Measurements from ENCODE around the gene CCSER1. TPM values are rescaled to one million over a fixed set of nuclear protein-coding genes. Genes with fewer than 3 reads are reported as not detected.
"Not testable (repeated sequence)": the region's sequence is repeated elsewhere in the genome, so short reads cannot be mapped to it uniquely, and the experiment has no call there.

CCSER1 gene
- total RNA-seq, 1 experiment from 2014 or later = 4.1 TPM

DNA sequence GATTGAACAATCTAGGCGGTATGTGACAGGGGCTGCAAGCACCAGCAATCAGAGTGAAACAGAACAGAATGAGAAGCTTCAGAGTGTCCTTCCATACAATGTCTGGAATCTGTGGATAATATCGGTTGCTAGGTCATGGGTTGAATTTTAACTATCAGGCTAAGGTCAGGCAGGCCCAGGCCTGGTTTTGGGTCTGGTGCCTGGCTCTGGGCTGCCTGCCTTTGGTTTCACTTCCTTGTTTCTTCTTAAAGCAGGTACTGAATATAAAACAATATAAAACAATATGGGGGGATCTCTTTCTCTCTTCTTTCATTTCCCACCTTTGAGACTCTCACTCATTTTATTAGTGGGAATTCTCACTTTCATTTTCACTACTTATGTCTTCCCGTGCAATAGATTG lies 962.0 kb downstream of the CCSER1 start:
- intact Hi-C loops (cut with micrococcal nuclease; ENCODE audit: unreplicated experiment) = no loop called here
- Mint-ChIP-seq H3K4me3 (ENCODE audit: unreplicated experiment) (no peak overlapping the region), H3K27me3 (ENCODE audit: insufficient read depth, unreplicated experiment) (no peaks in the 10 kb centered on the region), H3K27ac (ENCODE audit: unreplicated experiment) (peak overlapping the region; percentile 48), H3K9me3 (ENCODE audit: unreplicated experiment) (no peaks in the 10 kb centered on the region), H3K4me1 (ENCODE audit: low read depth, unreplicated experiment) (no peaks in the 10 kb centered on the region), H3K36me3 (ENCODE audit: insufficient read depth, unreplicated experiment) (no peaks in the 10 kb centered on the region)
- H3K9me3 ChIP-seq = no peaks in the 10 kb centered on the region
- no peak overlapping the region for H3K4me3 ChIP-seq (ENCODE audit: low read depth, low read length)
- ChIA-PET CTCF (no interaction called here), POLR2A (interaction anchor here (0.5 kb wide), 1 partner anchor 23 kb away, joined by 4 read pairs; no protein-coding TSS in a partner anchor)
- BruUV-seq (replicated peaks) = no TSS peak
- no peaks in the 10 kb centered on the region for H3K36me3 ChIP-seq (ENCODE audit: control insufficient read depth, insufficient read depth, low read length)
- no peaks in the 10 kb centered on the region for H3K4me1 ChIP-seq
- no peak for DNase-seq
- no peaks in the 10 kb centered on the region for H3K27me3 ChIP-seq (replicated peaks; ENCODE audit: control insufficient read depth, insufficient read depth, low read length)
- TF ChIP-seq, protein P1, sequence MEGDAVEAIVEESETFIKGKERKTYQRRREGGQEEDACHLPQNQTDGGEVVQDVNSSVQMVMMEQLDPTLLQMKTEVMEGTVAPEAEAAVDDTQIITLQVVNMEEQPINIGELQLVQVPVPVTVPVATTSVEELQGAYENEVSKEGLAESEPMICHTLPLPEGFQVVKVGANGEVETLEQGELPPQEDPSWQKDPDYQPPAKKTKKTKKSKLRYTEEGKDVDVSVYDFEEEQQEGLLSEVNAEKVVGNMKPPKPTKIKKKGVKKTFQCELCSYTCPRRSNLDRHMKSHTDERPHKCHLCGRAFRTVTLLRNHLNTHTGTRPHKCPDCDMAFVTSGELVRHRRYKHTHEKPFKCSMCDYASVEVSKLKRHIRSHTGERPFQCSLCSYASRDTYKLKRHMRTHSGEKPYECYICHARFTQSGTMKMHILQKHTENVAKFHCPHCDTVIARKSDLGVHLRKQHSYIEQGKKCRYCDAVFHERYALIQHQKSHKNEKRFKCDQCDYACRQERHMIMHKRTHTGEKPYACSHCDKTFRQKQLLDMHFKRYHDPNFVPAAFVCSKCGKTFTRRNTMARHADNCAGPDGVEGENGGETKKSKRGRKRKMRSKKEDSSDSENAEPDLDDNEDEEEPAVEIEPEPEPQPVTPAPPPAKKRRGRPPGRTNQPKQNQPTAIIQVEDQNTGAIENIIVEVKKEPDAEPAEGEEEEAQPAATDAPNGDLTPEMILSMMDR (IDR thresholded peaks at IDR 0.05; ENCODE audit: insufficient read depth in 1 of 2, low read depth in 1 of 2, low read length in 1 of 2, severe bottlenecking in 1 of 2, unreplicated experiment in 1 of 2) = no peak

DNA sequence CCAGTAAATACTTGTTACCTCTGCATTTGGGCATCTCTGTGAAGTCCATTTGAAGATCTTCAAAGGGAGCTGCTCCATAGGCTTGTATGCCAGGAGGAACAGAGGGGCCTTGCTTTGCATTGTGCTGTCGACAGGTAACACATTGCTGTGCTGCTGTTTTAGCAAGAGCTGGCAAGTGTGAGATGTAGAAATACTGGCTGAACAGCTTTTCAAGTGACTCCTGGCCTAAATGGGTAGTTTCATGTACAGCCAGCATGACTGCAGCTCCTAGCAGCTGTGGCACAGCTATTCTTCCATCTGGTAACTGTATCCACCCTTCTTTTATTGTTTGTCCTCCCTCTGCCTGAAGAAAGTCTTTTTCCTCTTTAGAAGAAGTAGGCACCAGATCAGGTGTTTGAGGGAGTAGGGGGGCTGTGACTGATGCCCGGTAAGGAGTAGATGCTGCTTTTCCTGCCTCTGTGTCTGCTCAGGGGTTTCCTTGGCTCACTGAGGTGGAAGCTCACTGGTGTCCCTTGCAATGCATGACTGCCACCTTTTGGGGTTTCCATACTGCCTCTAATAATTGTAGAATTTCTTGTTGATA lies 965.3 kb downstream of the CCSER1 start:
- H3K4me1 Mint-ChIP-seq (ENCODE audit: low read depth, unreplicated experiment) = no peaks in the 10 kb centered on the region
- Histone ChIP-seq H3K27me3 (replicated peaks; ENCODE audit: control insufficient read depth, insufficient read depth, low read length) (no peaks in the 10 kb centered on the region), H3K4me1 (no peaks in the 10 kb centered on the region), H3K9me3 (no peaks in the 10 kb centered on the region), H3K36me3 (ENCODE audit: control insufficient read depth, insufficient read depth, low read length) (no peaks in the 10 kb centered on the region), H3K4me3 (ENCODE audit: low read depth, low read length) (no peak overlapping the region)
- intact Hi-C loops (cut with micrococcal nuclease; ENCODE audit: unreplicated experiment) = no loop called here
- H3K36me3 Mint-ChIP-seq (ENCODE audit: insufficient read depth, unreplicated experiment) = no peaks in the 10 kb centered on the region
- TF ChIP-seq, protein P1 (IDR thresholded peaks at IDR 0.05; ENCODE audit: insufficient read depth in 1 of 2, low read depth in 1 of 2, low read length in 1 of 2, severe bottlenecking in 1 of 2, unreplicated experiment in 1 of 2) = no peak
- H3K9me3 Mint-ChIP-seq (ENCODE audit: unreplicated experiment) = no peaks in the 10 kb centered on the region
- H3K4me3 Mint-ChIP-seq (ENCODE audit: unreplicated experiment) = no peak overlapping the region
- BruUV-seq (replicated peaks) = no TSS peak
- ChIA-PET POLR2A (no interaction called here), CTCF (no interaction called here)
- no peak for DNase-seq
- H3K27ac Mint-ChIP-seq (ENCODE audit: unreplicated experiment) = no peak overlapping the region
- H3K27me3 Mint-ChIP-seq (ENCODE audit: insufficient read depth, unreplicated experiment) = no peaks in the 10 kb centered on the region

DNA sequence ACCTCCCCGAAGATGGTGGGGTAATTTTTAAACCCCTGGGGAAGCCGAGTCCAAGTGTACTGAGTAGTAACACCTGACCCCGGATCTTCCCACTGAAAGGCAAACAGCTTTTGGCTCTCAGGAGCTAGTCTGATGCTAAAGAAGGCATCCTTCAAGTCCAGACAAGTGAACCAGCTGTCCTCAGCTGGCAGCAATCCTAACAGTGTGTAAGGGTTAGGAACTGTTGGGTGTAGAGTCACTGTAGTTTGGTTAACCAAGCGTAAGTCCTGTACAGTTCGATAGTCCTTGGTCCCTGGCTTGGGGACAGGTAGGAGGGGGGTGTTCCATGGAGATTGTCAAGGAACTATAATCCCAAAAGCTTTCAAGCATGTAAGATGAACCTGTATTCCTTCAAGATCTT lies 967.0 kb downstream of the CCSER1 start:
- H3K36me3 Mint-ChIP-seq (ENCODE audit: insufficient read depth, unreplicated experiment); H3K4me3 Mint-ChIP-seq (ENCODE audit: unreplicated experiment); H3K4me1 Mint-ChIP-seq (ENCODE audit: low read depth, unreplicated experiment); H3K36me3 ChIP-seq (ENCODE audit: control insufficient read depth, insufficient read depth, low read length); H3K27ac Mint-ChIP-seq (ENCODE audit: unreplicated experiment); H3K9me3 ChIP-seq; H3K4me3 ChIP-seq (ENCODE audit: low read depth, low read length); POLR2A ChIA-PET; H3K27me3 ChIP-seq (replicated peaks; ENCODE audit: control insufficient read depth, insufficient read depth, low read length); H3K27me3 Mint-ChIP-seq (ENCODE audit: insufficient read depth, unreplicated experiment); CTCF ChIA-PET; H3K4me1 ChIP-seq; H3K9me3 Mint-ChIP-seq (ENCODE audit: unreplicated experiment); BruUV-seq (replicated peaks); intact Hi-C loops (cut with micrococcal nuclease; ENCODE audit: unreplicated experiment); DNase-seq: not testable (repeated sequence)

DNA sequence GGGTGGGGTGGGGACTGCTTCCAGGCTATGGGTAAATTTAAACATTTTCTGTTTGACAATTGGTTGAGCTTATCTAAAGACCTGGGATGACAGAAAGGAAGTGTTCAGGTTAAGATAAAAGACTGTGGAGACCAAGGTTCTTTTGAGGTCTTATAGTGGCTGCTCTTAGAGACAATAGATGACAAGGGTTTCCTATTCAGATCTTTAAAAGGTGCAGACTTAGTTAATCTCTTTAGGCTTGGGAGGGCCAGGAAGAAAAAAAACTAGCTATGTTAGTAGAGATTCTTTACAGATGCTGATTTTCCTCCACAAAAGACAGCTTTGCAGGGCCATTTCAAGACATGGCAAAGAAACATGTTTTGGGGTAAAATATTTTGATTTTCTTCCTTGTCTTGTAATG lies 972.5 kb downstream of the CCSER1 start:
- no peaks in the 10 kb centered on the region for H3K4me1 ChIP-seq
- TF ChIP-seq, protein P1 (IDR thresholded peaks at IDR 0.05; ENCODE audit: insufficient read depth in 1 of 2, low read depth in 1 of 2, low read length in 1 of 2, severe bottlenecking in 1 of 2, unreplicated experiment in 1 of 2) = no peak
- no peak overlapping the region for H3K4me3 ChIP-seq (ENCODE audit: low read depth, low read length)
- ChIA-PET CTCF (no interaction called here), POLR2A (no interaction called here)
- no peaks in the 10 kb centered on the region for H3K9me3 ChIP-seq
- no peaks in the 10 kb centered on the region for H3K27me3 ChIP-seq (replicated peaks; ENCODE audit: control insufficient read depth, insufficient read depth, low read length)
- Mint-ChIP-seq H3K27ac (ENCODE audit: unreplicated experiment) (no peak overlapping the region), H3K36me3 (ENCODE audit: insufficient read depth, unreplicated experiment) (no peaks in the 10 kb centered on the region), H3K4me3 (ENCODE audit: unreplicated experiment) (no peak overlapping the region), H3K9me3 (ENCODE audit: unreplicated experiment) (peaks cover 17% of the 10 kb centered on the region), H3K4me1 (ENCODE audit: low read depth, unreplicated experiment) (no peaks in the 10 kb centered on the region), H3K27me3 (ENCODE audit: insufficient read depth, unreplicated experiment) (no peaks in the 10 kb centered on the region)
- no peaks in the 10 kb centered on the region for H3K36me3 ChIP-seq (ENCODE audit: control insufficient read depth, insufficient read depth, low read length)
- intact Hi-C loops (cut with micrococcal nuclease; ENCODE audit: unreplicated experiment) = no loop called here
- DNase-seq = no peak
- no TSS peak for BruUV-seq (replicated peaks)

Measured in Caco-2 (cell line).